ENCODE data around the gene MINDY1.
A peak's percentile ranks its signal among the peaks of the same experiment; 100 is the strongest.

Gene MINDY1

DNA sequence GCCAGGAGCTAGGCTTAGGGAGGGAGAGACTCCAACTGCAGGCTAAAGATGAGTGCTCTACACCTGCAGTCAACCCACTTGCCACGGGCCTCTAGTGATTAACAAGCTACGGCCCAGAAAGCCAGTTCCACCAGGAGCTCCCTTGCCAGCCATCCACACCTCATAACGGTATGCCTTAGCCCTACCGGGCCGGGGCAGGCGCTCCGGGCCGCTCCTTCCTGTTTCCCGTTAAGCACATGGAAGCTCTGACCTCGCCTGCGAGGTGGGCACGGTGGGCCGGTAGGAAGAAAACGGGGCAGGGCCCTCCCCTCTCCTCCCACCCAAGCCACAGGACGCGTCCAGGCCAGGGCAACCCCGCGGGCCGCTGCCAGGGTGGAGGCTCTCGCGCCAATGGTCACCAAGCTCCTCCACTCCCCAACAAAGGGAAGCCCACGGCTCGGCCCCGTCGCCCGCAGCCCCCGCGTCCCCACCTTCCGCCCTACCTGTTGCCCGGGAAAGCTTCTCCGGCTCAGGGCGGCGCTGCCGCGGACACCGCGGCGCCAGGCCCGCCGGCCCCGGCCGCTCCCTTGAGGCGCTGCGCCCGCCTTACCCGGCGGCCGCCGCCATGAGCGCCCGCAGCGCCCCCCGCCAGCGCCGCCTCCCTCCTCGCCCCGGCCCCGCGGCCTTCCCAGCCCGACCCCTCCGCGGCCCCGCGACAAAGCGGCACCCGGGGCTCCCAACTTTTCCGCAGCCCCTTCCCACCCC is 32.7 kb downstream of the MINDY1 start:
- peak; percentile 14 for ATAC-seq
- no peak for TF ChIP-seq CSDC2 (CRISPR knock-in tag; IDR thresholded peaks at IDR 0.05)
- TF ChIP-seq SNAI2 (CRISPR knock-in tag; IDR thresholded peaks at IDR 0.05) = no peak
- no peak for TF ChIP-seq GLIS3 (CRISPR knock-in tag; IDR thresholded peaks at IDR 0.05)
- TF ChIP-seq ZC3H10 (CRISPR knock-in tag; IDR thresholded peaks at IDR 0.05) = no peak

DNA sequence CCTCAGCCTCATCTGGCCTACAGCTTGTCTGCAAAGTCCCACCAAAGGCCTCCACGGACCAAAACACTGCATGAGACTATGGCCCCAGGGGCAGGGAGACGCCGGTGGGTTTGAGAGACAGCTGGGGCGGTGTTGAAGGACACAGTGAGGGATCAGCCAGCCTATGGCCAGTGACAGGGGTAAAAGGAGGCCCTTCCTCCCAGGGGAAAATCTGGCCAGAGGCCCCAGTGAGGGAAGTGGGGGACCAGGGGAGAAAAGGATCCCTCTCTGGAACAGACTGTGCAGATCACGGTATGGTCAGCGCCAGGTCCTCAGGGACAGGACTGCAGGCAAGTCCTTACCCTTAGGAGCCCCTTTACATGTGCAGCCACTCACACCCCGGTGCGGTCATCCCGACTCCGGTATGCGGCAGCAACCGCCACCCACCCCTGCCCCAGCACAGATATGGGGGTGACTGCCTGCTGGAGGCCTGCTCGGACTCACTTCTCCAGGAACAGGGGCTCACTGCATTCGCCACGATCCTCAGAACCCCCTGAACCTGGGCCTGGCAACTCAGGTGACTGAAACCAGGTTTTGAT is 33.4 kb downstream of the MINDY1 start:
- TF ChIP-seq RARB (CRISPR knock-in tag; IDR thresholded peaks at IDR 0.05) (no peak), ZNF565 (CRISPR knock-in tag; conservative IDR thresholded peaks at IDR 0.05; ENCODE audit: low read depth) (no peak), ARNTL (CRISPR knock-in tag; IDR thresholded peaks at IDR 0.05; ENCODE audit: borderline replicate concordance, low read depth) (no peak), ZC3H10 (CRISPR knock-in tag; IDR thresholded peaks at IDR 0.05) (no peak), ZNF70 (CRISPR knock-in tag; IDR thresholded peaks at IDR 0.05) (no peak), ISL1 (CRISPR knock-in tag; IDR thresholded peaks at IDR 0.05) (no peak), TCF4 (CRISPR knock-in tag; IDR thresholded peaks at IDR 0.05; ENCODE audit: borderline replicate concordance) (no peak), ZFP30 (CRISPR knock-in tag; IDR thresholded peaks at IDR 0.05) (no peak), OSR1 (CRISPR knock-in tag; IDR thresholded peaks at IDR 0.05) (no peak), GLIS3 (CRISPR knock-in tag; IDR thresholded peaks at IDR 0.05) (no peak), TOX (CRISPR knock-in tag; IDR thresholded peaks at IDR 0.05; ENCODE audit: borderline replicate concordance) (no peak), CSDC2 (CRISPR knock-in tag; IDR thresholded peaks at IDR 0.05) (no peak), ZNF8 (CRISPR knock-in tag; IDR thresholded peaks at IDR 0.05) (no peak), ZFP3 (CRISPR knock-in tag; IDR thresholded peaks at IDR 0.05) (no peak)
- TF ChIP-seq, protein P1, sequence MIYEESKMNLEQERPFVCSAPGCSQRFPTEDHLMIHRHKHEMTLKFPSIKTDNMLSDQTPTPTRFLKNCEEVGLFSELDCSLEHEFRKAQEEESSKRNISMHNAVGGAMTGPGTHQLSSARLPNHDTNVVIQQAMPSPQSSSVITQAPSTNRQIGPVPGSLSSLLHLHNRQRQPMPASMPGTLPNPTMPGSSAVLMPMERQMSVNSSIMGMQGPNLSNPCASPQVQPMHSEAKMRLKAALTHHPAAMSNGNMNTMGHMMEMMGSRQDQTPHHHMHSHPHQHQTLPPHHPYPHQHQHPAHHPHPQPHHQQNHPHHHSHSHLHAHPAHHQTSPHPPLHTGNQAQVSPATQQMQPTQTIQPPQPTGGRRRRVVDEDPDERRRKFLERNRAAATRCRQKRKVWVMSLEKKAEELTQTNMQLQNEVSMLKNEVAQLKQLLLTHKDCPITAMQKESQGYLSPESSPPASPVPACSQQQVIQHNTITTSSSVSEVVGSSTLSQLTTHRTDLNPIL (CRISPR knock-in tag; IDR thresholded peaks at IDR 0.05; ENCODE audit: low read depth) = no peak
- TF ChIP-seq, protein P2, sequence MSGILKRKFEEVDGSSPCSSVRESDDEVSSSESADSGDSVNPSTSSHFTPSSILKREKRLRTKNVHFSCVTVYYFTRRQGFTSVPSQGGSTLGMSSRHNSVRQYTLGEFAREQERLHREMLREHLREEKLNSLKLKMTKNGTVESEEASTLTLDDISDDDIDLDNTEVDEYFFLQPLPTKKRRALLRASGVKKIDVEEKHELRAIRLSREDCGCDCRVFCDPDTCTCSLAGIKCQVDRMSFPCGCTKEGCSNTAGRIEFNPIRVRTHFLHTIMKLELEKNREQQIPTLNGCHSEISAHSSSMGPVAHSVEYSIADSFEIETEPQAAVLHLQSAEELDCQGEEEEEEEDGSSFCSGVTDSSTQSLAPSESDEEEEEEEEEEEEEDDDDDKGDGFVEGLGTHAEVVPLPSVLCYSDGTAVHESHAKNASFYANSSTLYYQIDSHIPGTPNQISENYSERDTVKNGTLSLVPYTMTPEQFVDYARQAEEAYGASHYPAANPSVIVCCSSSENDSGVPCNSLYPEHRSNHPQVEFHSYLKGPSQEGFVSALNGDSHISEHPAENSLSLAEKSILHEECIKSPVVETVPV (CRISPR knock-in tag; IDR thresholded peaks at IDR 0.05) = no peak
- TF ChIP-seq, protein P3, sequence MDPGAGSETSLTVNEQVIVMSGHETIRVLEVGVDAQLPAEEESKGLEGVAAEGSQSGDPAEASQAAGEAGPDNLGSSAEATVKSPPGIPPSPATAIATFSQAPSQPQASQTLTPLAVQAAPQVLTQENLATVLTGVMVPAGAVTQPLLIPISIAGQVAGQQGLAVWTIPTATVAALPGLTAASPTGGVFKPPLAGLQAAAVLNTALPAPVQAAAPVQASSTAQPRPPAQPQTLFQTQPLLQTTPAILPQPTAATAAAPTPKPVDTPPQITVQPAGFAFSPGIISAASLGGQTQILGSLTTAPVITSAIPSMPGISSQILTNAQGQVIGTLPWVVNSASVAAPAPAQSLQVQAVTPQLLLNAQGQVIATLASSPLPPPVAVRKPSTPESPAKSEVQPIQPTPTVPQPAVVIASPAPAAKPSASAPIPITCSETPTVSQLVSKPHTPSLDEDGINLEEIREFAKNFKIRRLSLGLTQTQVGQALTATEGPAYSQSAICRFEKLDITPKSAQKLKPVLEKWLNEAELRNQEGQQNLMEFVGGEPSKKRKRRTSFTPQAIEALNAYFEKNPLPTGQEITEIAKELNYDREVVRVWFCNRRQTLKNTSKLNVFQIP (CRISPR knock-in tag; IDR thresholded peaks at IDR 0.05; ENCODE audit: borderline replicate concordance, low read depth) = no peak
- TF ChIP-seq, protein P4, sequence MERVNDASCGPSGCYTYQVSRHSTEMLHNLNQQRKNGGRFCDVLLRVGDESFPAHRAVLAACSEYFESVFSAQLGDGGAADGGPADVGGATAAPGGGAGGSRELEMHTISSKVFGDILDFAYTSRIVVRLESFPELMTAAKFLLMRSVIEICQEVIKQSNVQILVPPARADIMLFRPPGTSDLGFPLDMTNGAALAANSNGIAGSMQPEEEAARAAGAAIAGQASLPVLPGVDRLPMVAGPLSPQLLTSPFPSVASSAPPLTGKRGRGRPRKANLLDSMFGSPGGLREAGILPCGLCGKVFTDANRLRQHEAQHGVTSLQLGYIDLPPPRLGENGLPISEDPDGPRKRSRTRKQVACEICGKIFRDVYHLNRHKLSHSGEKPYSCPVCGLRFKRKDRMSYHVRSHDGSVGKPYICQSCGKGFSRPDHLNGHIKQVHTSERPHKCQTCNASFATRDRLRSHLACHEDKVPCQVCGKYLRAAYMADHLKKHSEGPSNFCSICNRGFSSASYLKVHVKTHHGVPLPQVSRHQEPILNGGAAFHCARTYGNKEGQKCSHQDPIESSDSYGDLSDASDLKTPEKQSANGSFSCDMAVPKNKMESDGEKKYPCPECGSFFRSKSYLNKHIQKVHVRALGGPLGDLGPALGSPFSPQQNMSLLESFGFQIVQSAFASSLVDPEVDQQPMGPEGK (CRISPR knock-in tag; IDR thresholded peaks at IDR 0.05; ENCODE audit: borderline replicate concordance) = no peak
- TF ChIP-seq, protein P5, sequence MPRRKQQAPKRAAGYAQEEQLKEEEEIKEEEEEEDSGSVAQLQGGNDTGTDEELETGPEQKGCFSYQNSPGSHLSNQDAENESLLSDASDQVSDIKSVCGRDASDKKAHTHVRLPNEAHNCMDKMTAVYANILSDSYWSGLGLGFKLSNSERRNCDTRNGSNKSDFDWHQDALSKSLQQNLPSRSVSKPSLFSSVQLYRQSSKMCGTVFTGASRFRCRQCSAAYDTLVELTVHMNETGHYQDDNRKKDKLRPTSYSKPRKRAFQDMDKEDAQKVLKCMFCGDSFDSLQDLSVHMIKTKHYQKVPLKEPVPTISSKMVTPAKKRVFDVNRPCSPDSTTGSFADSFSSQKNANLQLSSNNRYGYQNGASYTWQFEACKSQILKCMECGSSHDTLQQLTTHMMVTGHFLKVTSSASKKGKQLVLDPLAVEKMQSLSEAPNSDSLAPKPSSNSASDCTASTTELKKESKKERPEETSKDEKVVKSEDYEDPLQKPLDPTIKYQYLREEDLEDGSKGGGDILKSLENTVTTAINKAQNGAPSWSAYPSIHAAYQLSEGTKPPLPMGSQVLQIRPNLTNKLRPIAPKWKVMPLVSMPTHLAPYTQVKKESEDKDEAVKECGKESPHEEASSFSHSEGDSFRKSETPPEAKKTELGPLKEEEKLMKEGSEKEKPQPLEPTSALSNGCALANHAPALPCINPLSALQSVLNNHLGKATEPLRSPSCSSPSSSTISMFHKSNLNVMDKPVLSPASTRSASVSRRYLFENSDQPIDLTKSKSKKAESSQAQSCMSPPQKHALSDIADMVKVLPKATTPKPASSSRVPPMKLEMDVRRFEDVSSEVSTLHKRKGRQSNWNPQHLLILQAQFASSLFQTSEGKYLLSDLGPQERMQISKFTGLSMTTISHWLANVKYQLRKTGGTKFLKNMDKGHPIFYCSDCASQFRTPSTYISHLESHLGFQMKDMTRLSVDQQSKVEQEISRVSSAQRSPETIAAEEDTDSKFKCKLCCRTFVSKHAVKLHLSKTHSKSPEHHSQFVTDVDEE (CRISPR knock-in tag; IDR thresholded peaks at IDR 0.05) = no peak
- ATAC-seq = peak; percentile 10

DNA sequence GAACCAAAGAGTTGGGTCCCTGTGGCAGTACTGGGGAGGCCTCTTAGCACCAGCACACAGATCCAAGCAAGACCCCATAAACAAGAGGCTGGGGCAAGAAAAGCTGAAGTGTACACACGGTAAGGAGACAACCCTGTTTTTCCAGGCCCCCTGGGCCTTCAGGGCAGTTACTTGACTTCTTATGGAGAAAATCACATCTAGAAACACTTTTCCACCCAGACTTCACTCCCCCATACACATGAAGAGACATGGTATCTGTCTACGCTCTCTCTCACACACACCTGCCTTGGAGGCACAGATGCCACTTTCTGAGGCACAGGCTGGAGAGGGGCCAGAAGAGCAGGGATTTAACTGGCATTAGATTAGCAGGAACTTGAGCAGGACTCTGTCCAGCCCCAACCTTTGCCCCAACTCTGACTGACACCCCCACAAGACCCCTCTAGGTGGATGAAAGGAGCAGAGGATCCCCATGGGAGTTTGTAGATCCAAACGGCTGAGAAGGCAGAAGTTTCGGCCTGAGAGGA is 34.2 kb downstream of the MINDY1 start:
- TF ChIP-seq CSDC2 (CRISPR knock-in tag; IDR thresholded peaks at IDR 0.05) = no peak
- no peak for TF ChIP-seq ESRRG (CRISPR knock-in tag; IDR thresholded peaks at IDR 0.05)
- TF ChIP-seq ZNF8 (CRISPR knock-in tag; IDR thresholded peaks at IDR 0.05) = no peak
- no peak for TF ChIP-seq ZC3H10 (CRISPR knock-in tag; IDR thresholded peaks at IDR 0.05)

More for the DNA sequence above, 34.2 kb downstream of the MINDY1 start:
- ATAC-seq = no peak
